ENCODE results near the gene DDIAS. TPM values are rescaled to one million over a fixed set of nuclear protein-coding genes. Genes with fewer than 3 reads are reported as not detected.
A peak's percentile ranks its signal among the peaks of the same experiment; 100 is the strongest.

DDIAS gene
- total and polyA plus RNA-seq, 2 donors (not counting 1 experiment from before 2014, with no cell fraction given) = 1.7 to 3.3 TPM

- Mint-ChIP-seq H3K27me3 (no peaks in the 10 kb centered on the region), H3K9me3 (ENCODE audit: insufficient read depth) (no peaks in the 10 kb centered on the region), H3K4me1 (peaks cover 26% of the 10 kb centered on the region), H3K4me3 (no peak overlapping the region), H3K27ac (no peak overlapping the region)
- TF ChIP-seq EZH2 (IDR thresholded peaks at IDR 0.05; ENCODE audit: borderline replicate concordance, insufficient read depth, low read depth, low read length, poor library complexity, severe bottlenecking) (no peak), CTCF (IDR thresholded peaks at IDR 0.05) (no peak)
- WGBS (ENCODE audit: insufficient coverage) = no CpG with 5 or more reads among the region's 1 CpG
- Histone ChIP-seq H3K4me1 (ENCODE audit: control insufficient read depth in 2 of 2, insufficient read depth in 2 of 2, low read length in 2 of 2) (peaks cover 43 to 52% of the 10 kb centered on the region in 2 donors), H3K4me3 (ENCODE audit: control extremely low read depth in 1 of 5, extremely low read depth in 1 of 5, insufficient read depth in 1 of 5, low read depth in 2 of 5, low read length in 4 of 5) (peak overlapping the region in 1 of 5 experiments; percentile 71), H3K4me2 (replicated peaks; ENCODE audit: low read depth, low read length, poor library complexity, severe bottlenecking) (peak overlapping the region; percentile 39), H3K27me3 (replicated peaks in 1 of 4; ENCODE audit: control extremely low read depth in 1 of 4, control insufficient read depth in 3 of 4, insufficient read depth in 4 of 4, low read length in 3 of 4) (no peaks in the 10 kb centered on the region), H3K9ac (ENCODE audit: low read length) (no peak overlapping the region), H3K27ac (ENCODE audit: low read length in 2 of 2) (peak overlapping the region in 1 of 2 donors; percentile 70), H3K36me3 (replicated peaks in 1 of 2; ENCODE audit: control extremely low read depth in 1 of 2, control insufficient read depth in 1 of 2, extremely low read depth in 1 of 2, insufficient read depth in 2 of 2, low read length in 1 of 2) (peaks cover 0 to 7% of the 10 kb centered on the region in 2 experiments), H2AFZ (ENCODE audit: insufficient read depth, low read depth, low read length, poor library complexity, severe bottlenecking) (no peak overlapping the region), H3K9me3 (ENCODE audit: control extremely low read depth in 1 of 3, control insufficient read depth in 2 of 3, insufficient read depth in 1 of 3, low read length in 2 of 3) (no peaks in the 10 kb centered on the region), H4K20me1 (ENCODE audit: control insufficient read depth, insufficient read depth, low read length, poor library complexity, severe bottlenecking) (peaks cover 28% of the 10 kb centered on the region), H3K79me2 (ENCODE audit: control insufficient read depth, insufficient read depth, low read length) (peaks cover 88% of the 10 kb centered on the region)
- POLR2A ChIA-PET = interaction anchor here (1.0 kb wide), 1 partner anchor 10 kb away, joined by 3 read pairs; the partner anchor contains the start of gene PRCP
- ATAC-seq (ENCODE audit: low read depth) (no peak), DNase-seq (no peak)
- intact Hi-C loops (cut with micrococcal nuclease) = no loop called here
- CTCF ChIA-PET = interaction anchor here (0.5 to 4.7 kb wide), 2 partner anchors 22 to 36 kb away, joined by 3 to 22 read pairs; no protein-coding TSS in a partner anchor
Observed at GRCh38 chr11:82890002-82890341, 11.6 kb upstream of the DDIAS start.

GRCh38 chr11:82890936-82891335 is 10.6 kb upstream of the DDIAS start:
- ATAC-seq (ENCODE audit: low read depth) = no peak
- Histone ChIP-seq H3K9me3 (ENCODE audit: control extremely low read depth in 1 of 3, control insufficient read depth in 2 of 3, insufficient read depth in 1 of 3, low read length in 2 of 3) (peaks cover 0 to 1% (median 0%) of the 10 kb centered on the region in 3 donors), H3K9ac (ENCODE audit: low read length) (no peak overlapping the region), H3K27ac (ENCODE audit: low read length in 2 of 2) (peak overlapping the region in 1 of 2 donors; percentile 70), H3K4me2 (replicated peaks; ENCODE audit: low read depth, low read length, poor library complexity, severe bottlenecking) (peak overlapping the region; percentile 39), H4K20me1 (ENCODE audit: control insufficient read depth, insufficient read depth, low read length, poor library complexity, severe bottlenecking) (peaks cover 23% of the 10 kb centered on the region), H2AFZ (ENCODE audit: insufficient read depth, low read depth, low read length, poor library complexity, severe bottlenecking) (no peak overlapping the region), H3K4me1 (ENCODE audit: control insufficient read depth in 2 of 2, insufficient read depth in 2 of 2, low read length in 2 of 2) (peaks cover 53 to 62% of the 10 kb centered on the region in 2 donors), H3K36me3 (replicated peaks in 1 of 2; ENCODE audit: control extremely low read depth in 1 of 2, control insufficient read depth in 1 of 2, extremely low read depth in 1 of 2, insufficient read depth in 2 of 2, low read length in 1 of 2) (peaks cover 0 to 7% of the 10 kb centered on the region in 2 experiments), H3K4me3 (ENCODE audit: control extremely low read depth in 1 of 5, extremely low read depth in 1 of 5, insufficient read depth in 1 of 5, low read depth in 2 of 5, low read length in 4 of 5) (peak overlapping the region in 1 of 5 experiments; percentile 71), H3K79me2 (ENCODE audit: control insufficient read depth, insufficient read depth, low read length) (peaks cover 78% of the 10 kb centered on the region), H3K27me3 (replicated peaks in 1 of 4; ENCODE audit: control extremely low read depth in 1 of 4, control insufficient read depth in 3 of 4, insufficient read depth in 4 of 4, low read length in 3 of 4) (no peaks in the 10 kb centered on the region)
- Mint-ChIP-seq H3K4me1 (peaks cover 33% of the 10 kb centered on the region), H3K9me3 (ENCODE audit: insufficient read depth) (no peaks in the 10 kb centered on the region), H3K27me3 (no peaks in the 10 kb centered on the region), H3K4me3 (no peak overlapping the region), H3K27ac (no peak overlapping the region)
- DNase-seq = no peak
- POLR2A ChIA-PET = no interaction called here
- TF ChIP-seq EZH2 (IDR thresholded peaks at IDR 0.05; ENCODE audit: borderline replicate concordance, insufficient read depth, low read depth, low read length, poor library complexity, severe bottlenecking) (no peak), CTCF (IDR thresholded peaks at IDR 0.05) (no peak)
- CTCF ChIA-PET = interaction anchor here (4.7 kb wide), 1 partner anchor 23 kb away, joined by 22 read pairs; no protein-coding TSS in a partner anchor
- intact Hi-C loops (cut with micrococcal nuclease) = no loop called here
